Liver (tissue), 9 donors: ENCODE data around the gene CDK5RAP2. TPM values are rescaled to one million over a fixed set of nuclear protein-coding genes. Genes with fewer than 3 reads are reported as not detected.

Experiments used
- DNase-seq: peaks from one replicate; pipeline ENCODE4 v3.0.0-alpha.2; 2017; ENCODE audit warnings: low spot score
- H3K27ac ChIP-seq, 2 donors: one replicate each; pipeline ENCODE4 v1.7.0; 2013; ENCODE audit warnings: inconsistent platforms in 2 of 2, low read length in 2 of 2, control low read depth in 1 of 2, low read depth in 1 of 2, mild to moderate bottlenecking in 1 of 2
- H3K27me3 ChIP-seq, 4 donors: one replicate each; pipeline versions ENCODE4 v1.6.1 to v1.7.0; 2013; ENCODE audit warnings: low read length in 3 of 4, inconsistent platforms in 1 of 4, mild to moderate bottlenecking in 1 of 4, moderate library complexity in 1 of 4; ENCODE audit not compliant: control insufficient read depth in 4 of 4, insufficient read depth in 4 of 4
- H3K36me3 ChIP-seq, 4 donors: one replicate each; pipeline versions ENCODE4 v1.6.1 to v1.7.0; 2013; ENCODE audit warnings: low read length in 3 of 4, mild to moderate bottlenecking in 3 of 4, low read depth in 1 of 4, moderate library complexity in 1 of 4; ENCODE audit not compliant: control insufficient read depth in 4 of 4, insufficient read depth in 3 of 4
- H3K4me1 ChIP-seq, 4 donors: one replicate each; pipeline versions ENCODE4 v1.6.1 to v1.7.0; 2013; ENCODE audit warnings: low read length in 3 of 4, mild to moderate bottlenecking in 3 of 4, moderate library complexity in 1 of 4; ENCODE audit not compliant: control insufficient read depth in 4 of 4, insufficient read depth in 4 of 4
- H3K4me3 ChIP-seq, 3 donors: one replicate each; pipeline versions ENCODE4 v1.6.1 to v1.7.0; 2013; ENCODE audit warnings: low read length in 3 of 3, control low read depth in 1 of 3, low read depth in 1 of 3, mild to moderate bottlenecking in 1 of 3
- H3K9ac ChIP-seq, 2 donors: one replicate each; pipeline ENCODE4 v1.7.0; 2013; ENCODE audit warnings: low read length in 2 of 2, mild to moderate bottlenecking in 2 of 2, moderate library complexity in 2 of 2, control low read depth in 1 of 2, low read depth in 1 of 2
- H3K9me3 ChIP-seq, 4 donors: one replicate each; pipeline versions ENCODE4 v1.6.1 to v1.7.0; 2013; ENCODE audit warnings: low read length in 3 of 4; ENCODE audit not compliant: control insufficient read depth in 4 of 4
- EGR1 ChIP-seq, 2 donors: IDR thresholded peaks; 2 replicates each; pipeline ENCODE4 v1.6.1; 2016 to 2018; ENCODE audit warnings: antibody characterized with exemption in 2 of 2, low read depth in 2 of 2
- FOXA1 ChIP-seq: IDR thresholded peaks from 2 replicates; pipeline ENCODE4 v1.6.1; 2016; ENCODE audit warnings: antibody characterized with exemption
- FOXA2 ChIP-seq: IDR thresholded peaks from 2 replicates; pipeline ENCODE4 v1.6.1; 2016; ENCODE audit warnings: antibody characterized with exemption
- GABPA ChIP-seq, 2 donors: IDR thresholded peaks in 1 of 2; conservative IDR thresholded peaks in 1 of 2; 2 replicates each; pipeline ENCODE4 v1.6.1; 2016; ENCODE audit warnings: antibody characterized with exemption in 2 of 2, mild to moderate bottlenecking in 1 of 2, moderate library complexity in 1 of 2
- HNF4A ChIP-seq, 2 donors: conservative IDR thresholded peaks; 2 replicates each; pipeline ENCODE4 v1.6.1; 2016; ENCODE audit warnings: antibody characterized with exemption in 2 of 2, mild to moderate bottlenecking in 2 of 2
- HNF4G ChIP-seq: IDR thresholded peaks from 2 replicates; pipeline ENCODE4 v1.6.1; 2016; ENCODE audit warnings: antibody characterized with exemption
- NR2F2 ChIP-seq: IDR thresholded peaks from 2 replicates; pipeline ENCODE4 v1.6.1; 2016; ENCODE audit warnings: antibody characterized with exemption
- RAD21 ChIP-seq, 2 donors: IDR thresholded peaks; 2 replicates each; pipeline ENCODE4 v1.6.1; 2016; ENCODE audit warnings: antibody characterized with exemption in 2 of 2, mild to moderate bottlenecking in 2 of 2
- SP1 ChIP-seq: IDR thresholded peaks from 2 replicates; pipeline ENCODE4 v1.6.1; 2018; ENCODE audit warnings: antibody characterized with exemption, mild to moderate bottlenecking
- TAF1 ChIP-seq: conservative IDR thresholded peaks from 2 replicates; pipeline ENCODE4 v1.6.1; 2016; ENCODE audit warnings: antibody characterized with exemption, mild to moderate bottlenecking
- YY1 ChIP-seq: IDR thresholded peaks from 2 replicates; pipeline ENCODE4 v1.6.1; 2016; ENCODE audit warnings: antibody characterized with exemption, mild to moderate bottlenecking
- WGBS: extraction: QIAGEN DNeasy Blood & Tissue Kit; methylation state at CpG from one replicate; pipeline ENCODE4 v1.1.7; 2013; 5-methylcytosine and 5-hydroxymethylcytosine counted together
- polyA plus RNA-seq, 2 donors: library from polyadenylated mRNA; stranded (reverse) in 1 of 2; unstranded in 1 of 2; fragments of 200-250 nt in 1 of 2; fragments of >200 nt in 1 of 2; fragmentation: Nextera tagmentation in 1 of 2; extraction: Ambion mirVana in 1 of 2; gene quantifications; one replicate each; pipeline versions ENCODE4 v1.2.1 to v1.2.3, GENCODE V29; 2013 to 2015
- total RNA-seq, 2 donors: library from RNA; depleted of rRNA; stranded (reverse); fragments of >200 nt; gene quantifications; one replicate each; pipeline ENCODE4 v1.2.3, GENCODE V29; 2014
- TF ChIP-seq, protein P1 (sequence below): IDR thresholded peaks from 2 replicates; pipeline ENCODE4 v1.6.1; 2016; ENCODE audit warnings: antibody characterized with exemption
- TF ChIP-seq, protein P2 (sequence below): IDR thresholded peaks from 2 replicates; pipeline ENCODE4 v1.6.1; 2016; ENCODE audit warnings: antibody characterized with exemption
- TF ChIP-seq, protein P3 (sequence below): IDR thresholded peaks from 2 replicates; pipeline ENCODE4 v1.6.1; 2016; ENCODE audit warnings: antibody characterized with exemption, mild to moderate bottlenecking
- TF ChIP-seq, protein P4 (sequence below): fragments of 150-350 bp; IDR thresholded peaks from 2 replicates; pipeline ENCODE4 v1.5.1; 2017; ENCODE audit warnings: improper control_type of control experiment, low read depth, low read length; ENCODE audit not compliant: missing input control
- TF ChIP-seq, protein P5 (sequence below): IDR thresholded peaks from 2 replicates; pipeline ENCODE4 v1.6.1; 2016; ENCODE audit warnings: antibody characterized with exemption
- donor health status: healthy.
- donor health status: healthy.
- donor health status: healthy.
- donor health status: healthy.
- donor health status: healthy.

The CDK5RAP2 gene
- total and polyA plus RNA-seq, 4 donors = 11.7 to 38.9 (median 21.7) TPM

DNA sequence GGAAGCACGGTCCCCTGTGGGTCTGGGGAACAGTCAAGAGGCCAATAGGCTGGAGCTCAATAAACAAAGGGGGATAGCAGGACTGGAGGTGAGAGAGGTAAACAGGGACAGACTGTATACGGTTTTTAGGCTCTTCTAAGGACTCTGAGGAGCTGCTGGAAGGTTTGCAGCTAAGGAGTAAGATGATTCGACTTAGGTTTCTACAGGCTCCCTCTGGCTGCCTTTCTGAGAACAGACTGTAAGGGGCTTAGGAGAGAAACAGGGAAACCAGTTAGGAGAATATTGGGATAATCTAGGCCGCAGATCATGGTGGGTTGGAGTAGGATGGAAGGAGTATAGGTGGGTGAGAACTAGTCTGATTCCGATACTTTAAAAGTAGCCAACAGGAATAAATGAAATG, 10.4 kb downstream of the CDK5RAP2 start:
- Histone ChIP-seq H3K9ac (no peak overlapping the region), H3K27ac (no peak overlapping the region), H3K4me1 (peaks cover 4 to 42% (median 34%) of the 10 kb centered on the region in 4 donors), H3K9me3 (no peaks in the 10 kb centered on the region), H3K36me3 (peaks cover 2 to 27% (median 21%) of the 10 kb centered on the region in 4 donors), H3K4me3 (no peak overlapping the region), H3K27me3 (no peaks in the 10 kb centered on the region)
- DNase-seq = no peak
- TF ChIP-seq HNF4A (conservative IDR thresholded peaks at IDR 0.05) = no peak
- no peak for TF ChIP-seq NR2F2
- TF ChIP-seq, protein P1, sequence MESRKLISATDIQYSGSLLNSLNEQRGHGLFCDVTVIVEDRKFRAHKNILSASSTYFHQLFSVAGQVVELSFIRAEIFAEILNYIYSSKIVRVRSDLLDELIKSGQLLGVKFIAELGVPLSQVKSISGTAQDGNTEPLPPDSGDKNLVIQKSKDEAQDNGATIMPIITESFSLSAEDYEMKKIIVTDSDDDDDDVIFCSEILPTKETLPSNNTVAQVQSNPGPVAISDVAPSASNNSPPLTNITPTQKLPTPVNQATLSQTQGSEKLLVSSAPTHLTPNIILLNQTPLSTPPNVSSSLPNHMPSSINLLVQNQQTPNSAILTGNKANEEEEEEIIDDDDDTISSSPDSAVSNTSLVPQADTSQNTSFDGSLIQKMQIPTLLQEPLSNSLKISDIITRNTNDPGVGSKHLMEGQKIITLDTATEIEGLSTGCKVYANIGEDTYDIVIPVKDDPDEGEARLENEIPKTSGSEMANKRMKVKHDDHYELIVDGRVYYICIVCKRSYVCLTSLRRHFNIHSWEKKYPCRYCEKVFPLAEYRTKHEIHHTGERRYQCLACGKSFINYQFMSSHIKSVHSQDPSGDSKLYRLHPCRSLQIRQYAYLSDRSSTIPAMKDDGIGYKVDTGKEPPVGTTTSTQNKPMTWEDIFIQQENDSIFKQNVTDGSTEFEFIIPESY = no peak
- TF ChIP-seq HNF4G = no peak
- no peak for TF ChIP-seq GABPA (IDR thresholded peaks at IDR 0.05 in 1 of 2, conservative IDR thresholded peaks at IDR 0.05 in 1 of 2)
- TF ChIP-seq FOXA2 = no peak
- TF ChIP-seq YY1 = no peak
- TF ChIP-seq TAF1 = no peak
- TF ChIP-seq, protein P2, sequence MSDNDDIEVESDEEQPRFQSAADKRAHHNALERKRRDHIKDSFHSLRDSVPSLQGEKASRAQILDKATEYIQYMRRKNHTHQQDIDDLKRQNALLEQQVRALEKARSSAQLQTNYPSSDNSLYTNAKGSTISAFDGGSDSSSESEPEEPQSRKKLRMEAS = no peak
- no peak for TF ChIP-seq SP1
- no peak for TF ChIP-seq FOXA1
- TF ChIP-seq, protein P3, sequence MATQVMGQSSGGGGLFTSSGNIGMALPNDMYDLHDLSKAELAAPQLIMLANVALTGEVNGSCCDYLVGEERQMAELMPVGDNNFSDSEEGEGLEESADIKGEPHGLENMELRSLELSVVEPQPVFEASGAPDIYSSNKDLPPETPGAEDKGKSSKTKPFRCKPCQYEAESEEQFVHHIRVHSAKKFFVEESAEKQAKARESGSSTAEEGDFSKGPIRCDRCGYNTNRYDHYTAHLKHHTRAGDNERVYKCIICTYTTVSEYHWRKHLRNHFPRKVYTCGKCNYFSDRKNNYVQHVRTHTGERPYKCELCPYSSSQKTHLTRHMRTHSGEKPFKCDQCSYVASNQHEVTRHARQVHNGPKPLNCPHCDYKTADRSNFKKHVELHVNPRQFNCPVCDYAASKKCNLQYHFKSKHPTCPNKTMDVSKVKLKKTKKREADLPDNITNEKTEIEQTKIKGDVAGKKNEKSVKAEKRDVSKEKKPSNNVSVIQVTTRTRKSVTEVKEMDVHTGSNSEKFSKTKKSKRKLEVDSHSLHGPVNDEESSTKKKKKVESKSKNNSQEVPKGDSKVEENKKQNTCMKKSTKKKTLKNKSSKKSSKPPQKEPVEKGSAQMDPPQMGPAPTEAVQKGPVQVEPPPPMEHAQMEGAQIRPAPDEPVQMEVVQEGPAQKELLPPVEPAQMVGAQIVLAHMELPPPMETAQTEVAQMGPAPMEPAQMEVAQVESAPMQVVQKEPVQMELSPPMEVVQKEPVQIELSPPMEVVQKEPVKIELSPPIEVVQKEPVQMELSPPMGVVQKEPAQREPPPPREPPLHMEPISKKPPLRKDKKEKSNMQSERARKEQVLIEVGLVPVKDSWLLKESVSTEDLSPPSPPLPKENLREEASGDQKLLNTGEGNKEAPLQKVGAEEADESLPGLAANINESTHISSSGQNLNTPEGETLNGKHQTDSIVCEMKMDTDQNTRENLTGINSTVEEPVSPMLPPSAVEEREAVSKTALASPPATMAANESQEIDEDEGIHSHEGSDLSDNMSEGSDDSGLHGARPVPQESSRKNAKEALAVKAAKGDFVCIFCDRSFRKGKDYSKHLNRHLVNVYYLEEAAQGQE = no peak
- TF ChIP-seq, protein P4, sequence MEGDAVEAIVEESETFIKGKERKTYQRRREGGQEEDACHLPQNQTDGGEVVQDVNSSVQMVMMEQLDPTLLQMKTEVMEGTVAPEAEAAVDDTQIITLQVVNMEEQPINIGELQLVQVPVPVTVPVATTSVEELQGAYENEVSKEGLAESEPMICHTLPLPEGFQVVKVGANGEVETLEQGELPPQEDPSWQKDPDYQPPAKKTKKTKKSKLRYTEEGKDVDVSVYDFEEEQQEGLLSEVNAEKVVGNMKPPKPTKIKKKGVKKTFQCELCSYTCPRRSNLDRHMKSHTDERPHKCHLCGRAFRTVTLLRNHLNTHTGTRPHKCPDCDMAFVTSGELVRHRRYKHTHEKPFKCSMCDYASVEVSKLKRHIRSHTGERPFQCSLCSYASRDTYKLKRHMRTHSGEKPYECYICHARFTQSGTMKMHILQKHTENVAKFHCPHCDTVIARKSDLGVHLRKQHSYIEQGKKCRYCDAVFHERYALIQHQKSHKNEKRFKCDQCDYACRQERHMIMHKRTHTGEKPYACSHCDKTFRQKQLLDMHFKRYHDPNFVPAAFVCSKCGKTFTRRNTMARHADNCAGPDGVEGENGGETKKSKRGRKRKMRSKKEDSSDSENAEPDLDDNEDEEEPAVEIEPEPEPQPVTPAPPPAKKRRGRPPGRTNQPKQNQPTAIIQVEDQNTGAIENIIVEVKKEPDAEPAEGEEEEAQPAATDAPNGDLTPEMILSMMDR = no peak
- WGBS = 95% methylated on average over 5 of the region's 5 CpGs

DNA sequence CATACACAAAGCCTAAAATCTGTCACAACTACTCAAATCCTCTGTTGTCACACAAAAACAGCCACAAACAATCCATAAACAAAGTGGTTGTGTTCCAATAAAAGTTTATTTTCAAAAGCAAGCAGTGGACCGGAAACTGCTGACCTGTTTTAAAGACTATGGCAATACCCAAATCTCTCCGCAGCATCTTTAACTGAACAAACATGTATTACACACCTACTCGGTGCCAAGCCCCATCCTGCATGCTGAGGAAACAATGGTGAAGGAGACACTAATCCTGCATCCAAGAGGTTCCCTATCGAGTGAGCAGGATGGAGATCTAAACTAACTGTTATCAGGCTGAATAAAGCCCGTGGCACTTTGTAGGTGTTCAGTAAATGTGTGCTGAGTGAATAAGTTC, 11.2 kb downstream of the CDK5RAP2 start:
- Histone ChIP-seq H3K4me1 (peaks cover 4 to 35% (median 27%) of the 10 kb centered on the region in 4 donors), H3K9me3 (no peaks in the 10 kb centered on the region), H3K4me3 (no peak overlapping the region), H3K36me3 (peaks cover 2 to 27% (median 21%) of the 10 kb centered on the region in 4 donors), H3K9ac (no peak overlapping the region), H3K27ac (no peak overlapping the region), H3K27me3 (no peaks in the 10 kb centered on the region)
- DNase-seq = no peak
- 84% methylated on average over 5 of the region's 5 CpGs for WGBS
- TF ChIP-seq HNF4A (conservative IDR thresholded peaks at IDR 0.05) (no peak), NR2F2 (no peak), RAD21 (IDR thresholded peaks at IDR 0.05) (no peak), FOXA2 (no peak), EGR1 (IDR thresholded peaks at IDR 0.05; ENCODE audit: low read depth in 2 of 2) (no peak), GABPA (IDR thresholded peaks at IDR 0.05 in 1 of 2, conservative IDR thresholded peaks at IDR 0.05 in 1 of 2) (no peak)
- TF ChIP-seq, protein P5, sequence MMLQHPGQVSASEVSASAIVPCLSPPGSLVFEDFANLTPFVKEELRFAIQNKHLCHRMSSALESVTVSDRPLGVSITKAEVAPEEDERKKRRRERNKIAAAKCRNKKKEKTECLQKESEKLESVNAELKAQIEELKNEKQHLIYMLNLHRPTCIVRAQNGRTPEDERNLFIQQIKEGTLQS = no peak
